DMS79 (cell line): ENCODE results near the gene FMR1NB.

Experiments used
- DNase-seq: peaks from one replicate; lab custom pipeline; 2025; lab: John Stamatoyannopoulos, UW

FMR1NB gene

GRCh38 chrX:148070504-148070877 is 89.4 kb downstream of the FMR1NB start:
- no peak for DNase-seq
